Ectodermal cell (in vitro differentiated cells): ENCODE results near the gene SPOUT1.
"Not testable (repeated sequence)": the region's sequence is repeated elsewhere in the genome, so short reads cannot be mapped to it uniquely, and the experiment has no call there.

ENCODE experiments used
- H3K27ac ChIP-seq: 2 replicates; pipeline ENCODE4 v1.7.0; 2013; ENCODE audit warnings: mild to moderate bottlenecking, low read depth, low read length; ENCODE audit not compliant: insufficient read depth, poor library complexity, severe bottlenecking
- H3K27me3 ChIP-seq: 2 replicates; pipeline ENCODE4 v1.7.0; 2013; ENCODE audit warnings: mild to moderate bottlenecking, low read length; ENCODE audit not compliant: insufficient read depth, control insufficient read depth, poor library complexity, severe bottlenecking
- H3K36me3 ChIP-seq: one replicate; pipeline ENCODE4 v1.7.0; 2013; ENCODE audit warnings: low read length; ENCODE audit not compliant: control insufficient read depth, insufficient read depth
- H3K4me1 ChIP-seq: one replicate; pipeline ENCODE4 v1.7.0; 2013; ENCODE audit warnings: low read length; ENCODE audit not compliant: control insufficient read depth, insufficient read depth
- H3K4me3 ChIP-seq: 2 replicates; pipeline ENCODE4 v1.7.0; 2013; ENCODE audit warnings: low read depth, low read length, control low read depth; ENCODE audit not compliant: insufficient read depth
- H3K9me3 ChIP-seq: 2 replicates; pipeline ENCODE4 v1.7.0; 2013; ENCODE audit warnings: mild to moderate bottlenecking, low read length, moderate library complexity; ENCODE audit not compliant: control insufficient read depth
- WGBS, 2 experiments: methylation state at CpG; one replicate each; pipeline ENCODE4 v1.1.7; 2013; ENCODE audit warnings: missing lambda C conversion rate in 2 of 2; 5-methylcytosine and 5-hydroxymethylcytosine counted together

The SPOUT1 gene

DNA sequence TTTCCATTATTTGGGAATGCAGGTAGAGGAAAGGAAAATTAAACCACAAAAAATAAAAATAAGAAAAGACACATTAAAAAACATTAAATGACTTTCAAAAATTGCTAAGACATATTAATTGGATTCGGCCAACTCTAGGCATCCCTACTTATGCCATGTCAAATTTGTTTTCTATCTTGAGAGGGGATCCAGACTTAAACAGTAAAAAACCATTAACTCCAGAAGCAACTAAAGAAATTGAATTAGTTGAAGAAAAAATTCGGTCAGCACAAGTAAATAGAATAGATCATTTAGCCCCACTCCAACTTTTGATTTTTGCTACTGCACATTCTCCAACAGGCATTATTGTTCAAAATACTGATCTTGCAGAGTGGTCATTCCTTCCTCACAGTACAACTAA lies 23.1 kb upstream of the SPOUT1 start:
- not testable (repeated sequence) for H3K36me3 ChIP-seq, H3K4me1 ChIP-seq, H3K9me3 ChIP-seq, H3K27me3 ChIP-seq, H3K27ac ChIP-seq, H3K4me3 ChIP-seq
- WGBS, 2 experiments = 88 to 94% methylated on average over 2 of the region's 2 CpGs

DNA sequence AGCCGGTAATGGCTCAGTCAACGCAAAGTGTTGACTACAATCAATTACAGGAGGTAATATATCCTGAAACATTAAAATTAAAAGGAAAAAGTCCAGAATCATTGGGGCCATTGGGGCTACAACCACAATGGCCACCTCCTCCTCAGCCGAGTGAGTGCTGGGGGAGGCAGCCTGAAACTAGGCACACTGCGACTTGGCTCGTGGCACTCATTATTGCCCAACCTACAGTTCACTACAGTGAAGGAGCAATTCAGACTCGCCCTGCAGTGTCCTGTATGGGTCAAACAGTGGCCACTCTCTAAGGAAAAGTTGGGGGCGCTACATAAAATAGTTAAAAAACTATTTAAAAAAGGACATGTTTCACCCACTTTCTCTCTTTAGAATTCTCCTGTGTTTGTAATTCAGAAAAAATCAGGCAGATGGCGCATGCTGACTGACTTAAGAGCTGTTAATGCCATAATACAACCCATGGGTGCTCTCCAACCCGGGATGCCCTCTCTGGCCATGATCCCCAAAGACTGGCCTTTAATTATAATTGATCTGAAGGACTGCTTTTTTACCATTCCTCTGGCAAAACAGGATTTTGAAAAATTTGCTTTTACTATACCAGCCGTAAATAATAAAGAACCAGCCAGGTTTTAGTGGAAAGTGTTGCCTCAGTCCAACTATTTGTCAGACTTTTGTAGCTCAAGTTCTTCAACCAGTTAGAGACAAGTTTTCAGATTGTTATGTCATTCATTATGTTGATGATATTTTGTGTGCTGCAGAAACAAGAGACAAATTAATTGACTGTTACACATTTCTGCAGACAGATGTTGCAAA lies 22.4 kb upstream of the SPOUT1 start:
- not testable (repeated sequence) for H3K9me3 ChIP-seq, H3K4me3 ChIP-seq, H3K4me1 ChIP-seq, H3K27ac ChIP-seq, H3K27me3 ChIP-seq, H3K36me3 ChIP-seq
- 90 to 92% methylated on average over 10 of the region's 10 CpGs for WGBS, 2 experiments

DNA sequence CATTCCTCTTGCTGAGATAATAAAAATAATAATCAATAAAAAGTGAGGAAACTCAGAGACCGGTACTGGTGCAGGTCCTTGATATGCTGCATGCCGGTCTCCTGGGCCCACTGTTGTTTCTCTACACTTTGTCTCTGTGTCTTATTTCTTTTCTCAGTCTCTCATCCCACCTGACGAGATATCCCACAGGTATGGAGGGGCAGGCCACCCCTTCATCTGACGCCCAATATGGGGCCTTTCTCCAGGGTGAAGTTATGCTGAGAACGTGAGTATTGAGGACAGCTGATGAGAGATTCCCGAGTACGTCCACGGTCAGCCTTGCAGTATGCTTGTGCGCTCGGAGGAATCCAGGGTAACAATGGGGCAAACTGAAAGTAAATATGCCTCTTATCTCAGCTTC lies 21.4 kb upstream of the SPOUT1 start:
- H3K9me3 ChIP-seq, H3K27me3 ChIP-seq, H3K4me1 ChIP-seq, H3K4me3 ChIP-seq, H3K27ac ChIP-seq, H3K36me3 ChIP-seq: not testable (repeated sequence)
- 87 to 95% methylated on average over 10 of the region's 10 CpGs for WGBS, 2 experiments

DNA sequence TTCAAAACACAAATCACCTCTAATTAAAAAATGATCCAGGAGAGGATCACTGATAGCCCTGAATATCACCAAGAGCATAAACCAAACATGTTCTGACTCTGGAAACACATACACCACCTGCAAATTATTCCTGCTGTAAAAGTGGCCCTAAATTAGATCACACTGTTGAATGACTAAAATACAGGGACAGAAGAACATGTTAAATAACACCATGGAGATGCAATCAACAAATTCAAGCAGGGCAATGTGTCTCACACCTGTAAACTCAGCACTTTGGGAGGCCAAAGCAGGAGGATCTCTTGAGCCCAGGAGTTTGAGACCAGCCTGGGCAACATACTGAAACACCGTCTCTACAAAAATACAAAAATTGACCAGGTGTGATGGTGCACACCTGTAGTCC lies 18.2 kb upstream of the SPOUT1 start:
- no peaks in the 10 kb centered on the region for H3K4me1 ChIP-seq
- no peak overlapping the region for H3K4me3 ChIP-seq
- WGBS, 2 experiments = 90 to 91% methylated on average over 1 of the region's 1 CpG
- no peaks in the 10 kb centered on the region for H3K36me3 ChIP-seq
- no peaks in the 10 kb centered on the region for H3K27me3 ChIP-seq
- H3K27ac ChIP-seq = no peak overlapping the region
- no peaks in the 10 kb centered on the region for H3K9me3 ChIP-seq

DNA sequence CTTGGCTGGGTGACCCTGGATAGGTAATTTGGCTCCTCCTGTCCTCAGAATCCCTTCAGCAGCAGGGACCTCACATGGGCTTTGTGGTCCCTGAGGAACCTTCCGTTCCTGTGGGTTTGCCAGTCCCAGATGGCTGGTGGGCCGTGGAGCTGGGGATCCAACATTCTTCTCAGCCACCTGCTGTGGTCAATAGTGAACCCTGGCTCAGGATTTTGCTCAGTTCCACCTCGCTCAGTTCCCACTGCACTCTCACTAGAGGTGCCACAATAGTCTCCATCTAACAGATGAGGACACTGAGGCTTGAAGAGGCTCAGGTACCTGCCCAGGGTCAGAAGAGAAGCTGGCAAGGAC lies 17.1 kb upstream of the SPOUT1 start:
- H3K36me3 ChIP-seq = no peaks in the 10 kb centered on the region
- no peak overlapping the region for H3K27ac ChIP-seq
- H3K4me1 ChIP-seq = no peaks in the 10 kb centered on the region
- H3K27me3 ChIP-seq = no peaks in the 10 kb centered on the region
- WGBS, 2 experiments = 89 to 94% methylated on average over 3 of the region's 3 CpGs
- no peak overlapping the region for H3K4me3 ChIP-seq
- H3K9me3 ChIP-seq = no peaks in the 10 kb centered on the region

DNA sequence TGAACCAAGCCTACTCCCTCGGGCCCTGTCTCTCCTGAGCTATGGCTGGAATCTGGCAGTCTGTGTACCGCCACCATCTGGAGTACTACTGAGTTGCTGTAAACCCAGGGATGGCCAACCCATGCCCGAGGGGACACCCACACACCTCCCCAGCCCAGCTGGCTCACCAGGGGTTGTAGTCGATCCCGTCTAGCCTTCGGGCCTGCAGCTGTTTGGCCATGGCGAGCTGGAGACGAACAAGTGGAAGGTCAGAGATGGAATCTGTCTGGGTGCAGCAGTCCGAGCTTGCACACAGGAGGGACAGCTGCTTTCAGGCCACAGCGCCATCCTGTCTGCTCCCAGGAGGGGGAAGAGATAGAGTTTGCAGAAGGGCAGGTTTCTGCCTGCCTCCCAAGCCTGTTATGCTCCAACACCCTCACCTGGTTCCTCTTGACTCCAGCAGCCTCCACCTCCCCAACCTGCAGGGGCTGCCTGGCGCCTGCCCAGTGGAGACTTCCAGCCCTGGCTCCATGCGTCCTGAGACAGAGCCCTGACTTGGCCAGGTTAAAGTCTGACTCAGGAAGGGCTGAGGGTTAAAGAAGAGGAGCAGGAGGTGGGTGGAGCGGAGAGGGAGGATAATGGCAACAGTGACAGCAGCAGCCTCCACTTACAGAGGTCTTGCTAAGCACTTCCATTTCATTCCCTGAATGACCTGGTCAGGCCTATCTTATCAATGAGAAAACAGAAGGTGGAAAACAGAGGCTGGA lies 15.8 kb upstream of the SPOUT1 start:
- 84 to 88% methylated on average over 13 of the region's 13 CpGs for WGBS, 2 experiments
- H3K9me3 ChIP-seq = no peaks in the 10 kb centered on the region

DNA sequence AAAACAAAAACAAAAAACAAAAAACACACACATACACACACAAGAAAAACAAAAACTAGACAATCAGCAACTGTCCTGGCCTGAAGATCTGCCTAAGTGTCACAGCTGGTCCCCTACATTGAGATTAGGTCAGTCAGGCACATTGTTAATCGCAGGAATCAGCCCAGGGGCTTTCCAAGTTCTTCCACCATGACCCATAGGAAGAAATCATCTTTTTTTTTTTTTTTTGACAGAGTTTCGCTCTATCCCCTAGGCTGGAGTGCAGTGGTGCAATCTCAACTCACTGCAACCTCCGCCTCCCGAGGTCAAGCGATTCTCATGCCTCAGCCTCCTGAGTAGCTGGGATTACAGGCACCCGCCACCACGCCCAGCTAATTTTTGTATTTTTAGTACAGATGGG lies 13.6 kb upstream of the SPOUT1 start:
- H3K27ac ChIP-seq, H3K9me3 ChIP-seq, H3K36me3 ChIP-seq, H3K4me1 ChIP-seq, H3K4me3 ChIP-seq, H3K27me3 ChIP-seq: not testable (repeated sequence)
- 92 to 96% methylated on average over 7 of the region's 7 CpGs for WGBS, 2 experiments

More for the DNA sequence above, 15.8 kb upstream of the SPOUT1 start:
- Histone ChIP-seq H3K36me3 (no peaks in the 10 kb centered on the region), H3K4me1 (no peaks in the 10 kb centered on the region), H3K27me3 (no peaks in the 10 kb centered on the region), H3K27ac (no peak overlapping the region), H3K4me3 (no peak overlapping the region)

DNA sequence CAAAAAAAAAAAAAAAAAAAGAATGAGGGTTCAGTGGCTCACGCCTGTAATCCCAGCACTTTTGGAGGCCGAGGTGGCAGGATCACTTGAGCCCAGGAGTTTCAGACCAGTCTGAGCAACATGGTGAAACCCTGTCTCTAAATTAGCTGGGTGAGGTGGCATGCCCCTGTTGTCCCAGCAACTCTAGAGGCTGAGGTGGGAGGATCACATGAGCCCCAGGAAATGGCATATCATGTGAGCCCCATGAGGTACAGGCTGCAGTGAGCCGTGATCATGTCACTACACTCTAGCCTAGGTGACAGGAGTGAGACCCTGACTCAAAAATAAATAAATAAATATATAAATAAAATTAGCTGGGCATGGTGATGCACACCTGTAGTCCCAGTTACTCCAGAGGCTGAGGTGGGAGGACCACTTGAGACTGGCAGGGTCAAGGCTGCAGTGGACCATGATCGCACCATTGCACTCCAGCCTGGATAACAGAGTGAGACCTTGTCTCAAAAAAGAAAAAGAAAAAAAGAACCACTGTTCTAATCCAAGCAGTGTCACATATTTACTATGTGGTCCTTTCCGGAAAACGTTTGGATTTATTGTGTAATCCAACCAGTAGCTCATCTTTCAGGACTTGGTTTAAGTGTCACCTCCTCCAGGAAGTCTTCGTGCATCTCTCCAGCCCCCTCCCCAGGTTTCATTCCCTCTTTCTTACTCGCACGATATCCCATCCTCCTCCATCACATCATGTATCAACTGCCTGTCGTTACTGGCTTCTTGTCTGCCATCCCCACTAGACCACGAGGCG lies 12.3 kb upstream of the SPOUT1 start:
- WGBS, 2 experiments = 93 to 94% methylated on average over 12 of the region's 12 CpGs
- Histone ChIP-seq H3K4me3 (no peak overlapping the region), H3K36me3 (no peaks in the 10 kb centered on the region), H3K27ac (no peak overlapping the region), H3K4me1 (no peaks in the 10 kb centered on the region), H3K9me3 (no peaks in the 10 kb centered on the region), H3K27me3 (no peaks in the 10 kb centered on the region)

DNA sequence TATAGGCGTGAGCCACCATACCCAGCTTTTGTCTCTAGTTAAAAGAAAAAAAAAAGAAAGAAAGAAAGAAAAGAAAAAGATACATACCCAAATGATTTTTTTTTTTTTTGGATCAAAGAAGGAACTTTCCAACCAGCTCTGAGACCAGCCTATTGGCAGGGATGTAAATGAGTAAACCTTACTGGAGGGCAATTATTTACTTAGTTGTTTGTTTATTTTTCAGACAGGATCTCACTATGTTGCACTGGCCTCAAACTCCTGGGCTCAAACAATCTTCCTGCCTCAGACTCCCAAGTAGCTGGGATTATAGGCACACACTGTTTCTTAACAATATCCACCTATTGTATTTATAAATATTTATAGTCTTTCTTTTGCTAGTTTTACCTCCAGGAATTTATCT lies 10.9 kb upstream of the SPOUT1 start:
- Histone ChIP-seq H3K27me3 (no peaks in the 10 kb centered on the region), H3K36me3 (no peaks in the 10 kb centered on the region), H3K4me3 (no peak overlapping the region), H3K27ac (no peak overlapping the region), H3K4me1 (no peaks in the 10 kb centered on the region), H3K9me3 (no peaks in the 10 kb centered on the region)
- WGBS, 2 experiments = 100% methylated on average over 1 of the region's 1 CpG

DNA sequence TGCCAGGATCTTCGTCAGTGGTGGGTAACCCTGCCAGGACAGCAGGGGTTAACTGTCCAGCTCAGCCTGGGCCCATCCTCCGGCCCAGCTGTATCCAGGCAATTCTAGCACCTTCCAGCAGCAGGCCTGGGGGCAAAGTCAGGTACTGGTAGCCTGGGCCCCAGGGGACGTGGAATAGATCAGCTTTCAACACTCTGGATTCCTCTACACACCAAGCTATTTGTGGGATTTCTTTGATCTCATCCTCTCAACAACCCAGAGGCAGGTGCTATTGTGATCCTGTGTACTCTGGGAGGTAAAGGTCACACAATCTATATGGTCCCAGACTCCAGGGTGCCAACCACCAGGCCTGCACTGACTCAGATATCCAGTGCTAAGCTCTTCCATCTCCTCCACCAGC lies 8.7 kb upstream of the SPOUT1 start:
- H3K9me3 ChIP-seq = no peaks in the 10 kb centered on the region
- H3K27me3 ChIP-seq = no peaks in the 10 kb centered on the region
- no peak overlapping the region for H3K27ac ChIP-seq
- WGBS, 2 experiments = 86 to 91% methylated on average over 3 of the region's 3 CpGs
- no peaks in the 10 kb centered on the region for H3K4me1 ChIP-seq
- H3K4me3 ChIP-seq = no peak overlapping the region
- H3K36me3 ChIP-seq = no peaks in the 10 kb centered on the region
